Activated B cell treated with CpG ODN at 0.5 μM for 24 hours (primary cell): ENCODE data around the gene EMB. TPM values are rescaled to one million over a fixed set of nuclear protein-coding genes. Genes with fewer than 3 reads are reported as not detected.
"Not testable (repeated sequence)": the region's sequence is repeated elsewhere in the genome, so short reads cannot be mapped to it uniquely, and the experiment has no call there.

ENCODE experiments used
- ATAC-seq: fragments of 200-7000 bp; cut with Tn5 transposase; one replicate; pipeline ENCODE4 v1.10.0; 2021; ENCODE audit warnings: low read depth, mild to moderate bottlenecking, moderate library complexity
- CTCF ChIA-PET: fragments of 350-600 bp; sonication (Branson Sonifier 250); formaldehyde crosslinking; loops from one replicate; lab custom pipeline; 2021; ENCODE audit warnings: antibody characterized with exemption; lab: Charles Lee
- POLR2A ChIA-PET: fragments of 350-600 bp; sonication (Branson Sonifier 250); formaldehyde crosslinking; loops from one replicate; lab custom pipeline; 2021; ENCODE audit warnings: antibody characterized with exemption; lab: Charles Lee
- DNase-seq: peaks from one replicate; pipeline ENCODE4 v3.0.0; 2022
- H3K27ac Mint-ChIP-seq: one replicate; pipeline ENCODE4 v1.8.0; 2020; ENCODE audit warnings: mixed read lengths
- H3K27me3 Mint-ChIP-seq: one replicate; pipeline ENCODE4 v1.8.0; 2021; ENCODE audit warnings: mixed read lengths
- H3K36me3 Mint-ChIP-seq: one replicate; pipeline ENCODE4 v1.8.0; 2021; ENCODE audit warnings: low read depth, mixed read lengths
- H3K4me1 Mint-ChIP-seq: one replicate; pipeline ENCODE4 v1.8.0; 2021; ENCODE audit warnings: mixed read lengths
- H3K4me3 Mint-ChIP-seq: one replicate; pipeline ENCODE4 v1.8.0; 2020; ENCODE audit warnings: mild to moderate bottlenecking, mixed read lengths
- H3K9me3 Mint-ChIP-seq: one replicate; pipeline ENCODE4 v1.8.0; 2020; ENCODE audit warnings: mixed read lengths
- intact Hi-C: fragments of 100-400 bp; cut with micrococcal nuclease; formaldehyde crosslinking; loops from one replicate; pipeline ENCODE4 v1.15.1; 2024
- total RNA-seq: library from RNA; stranded (reverse); gene quantifications from 2 replicates; pipeline ENCODE4 v1.2.3, GENCODE V29; 2022
- TF ChIP-seq, protein P1 (sequence below): fragments of 200-600 bp; IDR thresholded peaks from one replicate; pipeline ENCODE4 v1.8.0; 2022; ENCODE audit warnings: antibody characterized with exemption, mild to moderate bottlenecking

Gene EMB
- total RNA-seq, 1 donor from 2014 or later, result 70.2 TPM

DNA sequence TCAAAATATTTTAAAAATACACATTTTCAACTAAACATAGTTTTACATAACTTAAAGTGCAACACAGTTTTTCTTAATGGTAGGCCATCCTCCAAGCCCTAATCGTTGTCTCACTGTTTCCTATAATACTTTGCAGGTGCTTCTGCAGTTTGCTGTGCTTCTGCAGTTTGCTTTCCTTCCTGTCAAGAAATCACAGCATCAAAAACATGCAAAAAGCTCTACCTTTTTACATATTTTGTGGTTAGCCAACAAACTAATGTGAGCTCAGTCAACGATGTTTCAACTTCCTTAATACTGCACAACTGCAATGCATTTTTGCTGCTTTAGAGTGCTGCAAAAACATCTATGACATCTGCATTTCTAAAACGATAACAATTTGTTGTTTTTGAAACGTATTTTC is 25.2 kb downstream of the EMB start:
- TF ChIP-seq, protein P1, sequence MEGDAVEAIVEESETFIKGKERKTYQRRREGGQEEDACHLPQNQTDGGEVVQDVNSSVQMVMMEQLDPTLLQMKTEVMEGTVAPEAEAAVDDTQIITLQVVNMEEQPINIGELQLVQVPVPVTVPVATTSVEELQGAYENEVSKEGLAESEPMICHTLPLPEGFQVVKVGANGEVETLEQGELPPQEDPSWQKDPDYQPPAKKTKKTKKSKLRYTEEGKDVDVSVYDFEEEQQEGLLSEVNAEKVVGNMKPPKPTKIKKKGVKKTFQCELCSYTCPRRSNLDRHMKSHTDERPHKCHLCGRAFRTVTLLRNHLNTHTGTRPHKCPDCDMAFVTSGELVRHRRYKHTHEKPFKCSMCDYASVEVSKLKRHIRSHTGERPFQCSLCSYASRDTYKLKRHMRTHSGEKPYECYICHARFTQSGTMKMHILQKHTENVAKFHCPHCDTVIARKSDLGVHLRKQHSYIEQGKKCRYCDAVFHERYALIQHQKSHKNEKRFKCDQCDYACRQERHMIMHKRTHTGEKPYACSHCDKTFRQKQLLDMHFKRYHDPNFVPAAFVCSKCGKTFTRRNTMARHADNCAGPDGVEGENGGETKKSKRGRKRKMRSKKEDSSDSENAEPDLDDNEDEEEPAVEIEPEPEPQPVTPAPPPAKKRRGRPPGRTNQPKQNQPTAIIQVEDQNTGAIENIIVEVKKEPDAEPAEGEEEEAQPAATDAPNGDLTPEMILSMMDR, result no peak
- peaks cover 71% of the 10 kb centered on the region for H3K4me1 Mint-ChIP-seq
- CTCF ChIA-PET, result no interaction called here
- intact Hi-C loops, result loop anchor here (1.0 to 5.0 kb wide), 2 partner anchors 25 to 336 kb away; partner anchors contain the start of gene EMB
- ATAC-seq (peak; percentile 85), DNase-seq (no peak)
- no peaks in the 10 kb centered on the region for H3K27me3 Mint-ChIP-seq
- peaks cover 16% of the 10 kb centered on the region for H3K36me3 Mint-ChIP-seq
- peaks cover 5% of the 10 kb centered on the region for H3K9me3 Mint-ChIP-seq
- POLR2A ChIA-PET, result interaction anchor here (1.3 to 1.4 kb wide), 2 partner anchors 25 to 26 kb away, joined by 3 to 5 read pairs; partner anchors contain the start of gene EMB
- H3K27ac Mint-ChIP-seq, result peak overlapping the region; percentile 75
- no peak overlapping the region for H3K4me3 Mint-ChIP-seq

DNA sequence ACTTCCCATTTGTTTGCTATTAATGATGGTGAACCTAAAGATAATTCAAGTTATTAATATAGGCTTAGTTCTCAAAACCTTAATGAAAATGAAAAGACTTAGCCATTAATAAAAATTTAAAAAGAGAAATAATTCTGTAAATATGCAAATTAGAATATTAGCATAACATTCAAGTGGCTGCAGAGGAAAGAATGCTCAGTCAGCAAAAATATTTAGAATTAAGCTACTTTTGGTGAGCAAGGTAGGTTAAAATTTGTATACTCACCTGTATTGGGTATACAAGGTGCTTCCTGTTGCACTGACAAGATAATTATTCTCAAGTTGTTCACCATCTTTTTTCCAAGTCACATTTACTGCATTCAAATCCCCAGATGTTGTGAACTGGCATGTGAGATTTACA is 30.2 kb downstream of the EMB start:
- H3K9me3 Mint-ChIP-seq, POLR2A ChIA-PET: not testable (repeated sequence)

DNA sequence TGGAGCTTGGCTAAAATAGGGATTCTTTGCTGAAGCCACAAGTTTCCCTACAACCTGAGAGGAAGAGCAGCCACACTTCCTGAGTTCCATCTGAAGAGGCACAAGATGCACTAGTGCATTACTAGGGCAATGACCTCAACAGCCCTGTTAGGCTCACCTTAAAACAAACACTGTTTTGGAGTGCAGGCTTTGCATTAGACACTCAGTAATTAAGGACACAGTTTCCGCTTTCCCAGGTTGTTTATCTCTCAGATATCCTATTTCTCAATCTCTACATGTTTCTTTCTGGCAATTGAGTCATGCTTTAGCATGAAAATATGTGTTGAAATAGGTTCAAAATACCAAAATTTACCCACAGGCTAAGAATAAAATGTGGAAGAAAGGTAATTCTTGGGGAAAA is 34.2 kb downstream of the EMB start:
- POLR2A ChIA-PET, result no interaction called here
- H3K4me3 Mint-ChIP-seq, result no peak overlapping the region
- H3K9me3 Mint-ChIP-seq, result no peaks in the 10 kb centered on the region
- H3K27ac Mint-ChIP-seq, result no peak overlapping the region
- H3K27me3 Mint-ChIP-seq, result no peaks in the 10 kb centered on the region
- CTCF ChIA-PET, result no interaction called here
- intact Hi-C loops, result no loop called here
- DNase-seq, result no peak
- ATAC-seq, result no peak
- peaks cover 40% of the 10 kb centered on the region for H3K4me1 Mint-ChIP-seq
- TF ChIP-seq, protein P1, result no peak
- H3K36me3 Mint-ChIP-seq, result peaks cover 44% of the 10 kb centered on the region

More for the DNA sequence above, 30.2 kb downstream of the EMB start:
- H3K27me3 Mint-ChIP-seq, intact Hi-C loops, H3K27ac Mint-ChIP-seq, ATAC-seq, CTCF ChIA-PET, DNase-seq, H3K4me3 Mint-ChIP-seq: not testable (repeated sequence)
- H3K4me1 Mint-ChIP-seq, result peaks cover 64% of the 10 kb centered on the region
- H3K36me3 Mint-ChIP-seq, result peaks cover 22% of the 10 kb centered on the region

DNA sequence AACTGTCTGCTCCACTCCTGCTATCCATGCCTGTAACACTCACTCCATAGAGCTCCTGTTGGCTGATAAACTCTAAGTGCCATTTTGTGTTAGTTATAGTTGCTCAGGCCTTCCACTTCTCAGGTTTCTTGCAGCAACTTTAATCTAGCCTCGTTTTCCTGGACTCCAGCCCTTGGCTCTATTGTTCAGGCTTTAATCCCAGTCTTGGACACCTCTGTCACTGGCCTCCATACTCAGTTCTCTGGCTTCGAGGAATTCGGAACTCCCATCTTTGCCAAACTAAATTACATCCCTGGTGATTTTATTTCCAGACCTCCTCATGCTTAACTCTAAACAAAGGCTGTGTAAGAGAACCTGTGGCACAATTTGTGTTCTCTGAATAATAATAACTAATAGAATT is 39.8 kb downstream of the EMB start:
- H3K36me3 Mint-ChIP-seq, result peaks cover 59% of the 10 kb centered on the region
- no peak overlapping the region for H3K4me3 Mint-ChIP-seq
- peaks cover 6% of the 10 kb centered on the region for H3K4me1 Mint-ChIP-seq
- intact Hi-C loops, result no loop called here
- CTCF ChIA-PET, result no interaction called here
- H3K9me3 Mint-ChIP-seq, result no peaks in the 10 kb centered on the region
- POLR2A ChIA-PET, result no interaction called here
- peak overlapping the region; percentile 31 for H3K27ac Mint-ChIP-seq
- H3K27me3 Mint-ChIP-seq, result no peaks in the 10 kb centered on the region
- DNase-seq (no peak), ATAC-seq (no peak)
- TF ChIP-seq, protein P1, result no peak

DNA sequence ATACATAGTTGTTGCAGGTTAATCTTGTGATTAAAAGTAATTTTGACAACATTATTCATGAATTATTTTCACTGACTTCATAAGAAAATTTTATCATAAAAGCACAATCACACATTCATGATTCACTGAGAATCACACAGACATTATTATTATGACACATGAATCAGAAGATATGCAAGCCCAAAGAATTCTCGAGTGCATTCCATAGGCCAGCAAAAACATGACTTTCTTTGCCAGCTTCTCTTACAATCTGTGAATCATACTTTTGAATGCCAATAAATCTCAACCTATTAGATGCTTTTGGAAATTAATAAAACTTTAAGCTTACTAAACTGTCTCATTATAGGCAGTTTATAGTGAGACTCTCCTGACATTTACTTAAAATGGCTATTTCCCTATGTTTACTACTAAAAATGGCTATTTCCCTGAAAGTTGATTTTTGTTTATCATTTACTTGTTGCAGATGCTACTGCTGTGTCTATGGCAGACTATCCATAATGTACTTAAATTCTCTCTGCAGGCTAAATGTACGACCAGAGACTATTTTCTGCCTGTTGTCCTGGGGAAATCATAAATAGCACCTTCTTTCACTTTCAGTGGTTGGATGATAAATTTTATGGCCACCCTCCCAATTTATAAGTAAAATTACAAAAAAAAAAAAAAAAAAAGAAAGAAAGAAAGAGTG is 47.0 kb downstream of the EMB start:
- H3K27me3 Mint-ChIP-seq, H3K27ac Mint-ChIP-seq, POLR2A ChIA-PET, DNase-seq, ATAC-seq, H3K4me3 Mint-ChIP-seq, H3K9me3 Mint-ChIP-seq, intact Hi-C loops: not testable (repeated sequence)
- CTCF ChIA-PET, result interaction anchor here (0.9 kb wide), 1 partner anchor 69 kb away, joined by 3 read pairs; no protein-coding TSS in a partner anchor
- Mint-ChIP-seq H3K36me3 (peaks cover 59% of the 10 kb centered on the region), H3K4me1 (peaks cover 33% of the 10 kb centered on the region)

DNA sequence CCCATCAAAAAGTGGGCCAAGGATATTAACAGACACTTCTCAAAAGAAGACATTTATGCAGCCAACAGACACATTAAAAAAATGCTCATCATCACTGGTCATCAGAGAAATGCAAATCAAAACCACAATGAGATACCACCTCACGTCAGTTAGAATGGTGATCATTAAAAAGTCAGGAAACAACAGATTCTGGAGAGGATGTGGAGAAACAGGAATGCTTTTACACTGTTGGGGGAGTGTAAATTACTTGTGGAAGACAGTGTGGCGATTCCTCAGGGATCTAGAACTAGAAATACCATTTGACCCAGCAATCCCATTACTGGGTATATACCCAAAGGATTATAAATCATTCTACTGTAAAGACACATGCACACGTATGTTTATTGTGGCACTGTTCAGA is 48.8 kb downstream of the EMB start:
- DNase-seq, H3K27me3 Mint-ChIP-seq, CTCF ChIA-PET, POLR2A ChIA-PET, H3K4me3 Mint-ChIP-seq, ATAC-seq, intact Hi-C loops, H3K27ac Mint-ChIP-seq: not testable (repeated sequence)
- Mint-ChIP-seq H3K9me3 (peaks cover 12% of the 10 kb centered on the region), H3K4me1 (peaks cover 35% of the 10 kb centered on the region), H3K36me3 (peaks cover 65% of the 10 kb centered on the region)

DNA sequence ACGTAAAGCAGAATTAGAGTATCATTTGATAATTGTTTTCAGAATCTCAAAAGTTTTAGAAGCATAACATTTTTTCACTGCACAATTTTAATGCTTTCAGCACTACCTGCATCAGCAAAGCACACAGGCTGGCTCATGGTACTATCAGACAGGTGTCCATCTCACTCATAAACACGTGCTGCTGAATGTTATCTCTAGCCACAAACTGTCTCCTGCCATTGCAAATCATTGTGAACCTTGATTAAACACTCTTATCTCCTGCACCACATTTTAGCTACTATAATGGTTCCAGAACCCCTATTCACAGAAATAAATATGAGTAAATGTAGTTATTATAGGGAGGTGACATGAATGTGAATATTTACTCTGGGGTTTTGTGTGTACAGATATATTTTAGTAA is 56.7 kb downstream of the EMB start:
- H3K9me3 Mint-ChIP-seq, POLR2A ChIA-PET, H3K27me3 Mint-ChIP-seq, H3K4me3 Mint-ChIP-seq, CTCF ChIA-PET, DNase-seq, ATAC-seq, H3K27ac Mint-ChIP-seq, intact Hi-C loops: not testable (repeated sequence)
- Mint-ChIP-seq H3K36me3 (peaks cover 50% of the 10 kb centered on the region), H3K4me1 (peaks cover 13% of the 10 kb centered on the region)

DNA sequence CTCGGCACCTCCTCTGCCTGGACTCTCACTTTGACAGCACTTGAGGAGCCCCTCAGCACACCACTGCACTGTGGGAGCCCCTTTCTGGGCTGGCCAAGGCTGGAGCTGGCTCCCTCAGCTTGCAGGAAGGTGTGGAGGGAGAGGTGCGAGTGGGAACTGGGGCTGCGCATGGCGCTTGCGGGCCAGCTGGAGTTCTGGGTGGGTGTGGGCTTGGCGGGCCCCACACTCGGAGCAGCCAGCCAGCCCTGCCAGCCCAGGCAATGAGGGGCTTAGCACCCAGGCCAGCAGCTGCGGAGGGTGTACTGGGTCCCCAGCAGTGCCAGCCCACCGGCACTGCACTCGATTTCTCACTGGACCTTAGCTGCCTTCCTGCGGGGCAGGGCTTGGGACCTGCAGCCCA is 64.4 kb downstream of the EMB start:
- CTCF ChIA-PET, H3K9me3 Mint-ChIP-seq, POLR2A ChIA-PET, DNase-seq, intact Hi-C loops, H3K27me3 Mint-ChIP-seq, H3K4me3 Mint-ChIP-seq, ATAC-seq, H3K27ac Mint-ChIP-seq: not testable (repeated sequence)
- peaks cover 32% of the 10 kb centered on the region for H3K36me3 Mint-ChIP-seq
- H3K4me1 Mint-ChIP-seq, result peaks cover 11% of the 10 kb centered on the region

DNA sequence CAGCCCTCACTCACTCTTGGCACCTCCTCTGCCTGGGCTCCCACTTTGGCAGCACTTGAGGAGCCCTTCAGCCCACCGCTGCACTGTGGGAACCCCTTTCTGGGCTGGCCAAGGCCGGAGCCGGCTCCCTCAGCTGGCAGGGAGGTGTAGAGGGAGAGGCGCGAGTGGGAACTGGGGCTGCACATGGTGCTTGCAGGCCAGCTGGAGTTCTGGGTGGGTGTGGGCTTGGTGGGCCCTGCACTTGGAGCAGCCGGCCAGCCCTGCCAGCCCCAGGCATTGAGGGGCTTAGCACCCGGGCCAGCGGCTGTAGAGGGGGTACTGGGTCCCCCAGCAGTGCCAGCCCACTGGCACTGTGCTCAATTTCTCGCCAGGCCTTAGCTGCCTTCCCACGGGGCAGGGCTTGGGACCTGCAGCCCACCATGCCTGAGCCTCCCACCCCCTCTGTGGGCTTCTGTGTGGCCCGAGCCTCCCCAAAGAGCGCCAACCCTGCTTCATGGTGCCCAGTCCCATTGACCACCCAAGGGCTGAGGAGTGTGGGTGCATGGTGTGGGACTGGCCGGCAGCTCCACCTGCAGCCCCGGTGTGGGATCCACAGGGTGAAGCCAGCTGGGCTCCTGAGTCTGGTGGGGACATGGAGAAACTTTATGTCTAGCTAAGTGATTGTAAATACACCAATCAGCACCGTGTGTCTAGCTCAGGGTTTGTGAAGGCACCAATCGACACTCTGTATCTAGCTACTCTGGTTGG is 71.6 kb downstream of the EMB start:
- POLR2A ChIA-PET, CTCF ChIA-PET, H3K4me3 Mint-ChIP-seq, DNase-seq, ATAC-seq, H3K27ac Mint-ChIP-seq, H3K27me3 Mint-ChIP-seq, intact Hi-C loops, H3K4me1 Mint-ChIP-seq: not testable (repeated sequence)
- peaks cover 30% of the 10 kb centered on the region for H3K36me3 Mint-ChIP-seq
- peaks cover 18% of the 10 kb centered on the region for H3K9me3 Mint-ChIP-seq
